Measurements from ENCODE around the gene NELL1.

GRCh38 chr11:21485426-21485825 is 816.0 kb downstream of the NELL1 start:
- no peak for TF ChIP-seq CTCF (IDR thresholded peaks at IDR 0.05 in 8 of 11, conservative IDR thresholded peaks at IDR 0.05 in 3 of 11)
- TF ChIP-seq POLR2A (IDR thresholded peaks at IDR 0.05): no peak

Data from spleen (tissue), 7 donors.